Suppressor macrophage treated with lipopolysaccharide for 4 hours (primary cell): ENCODE data around the gene KCNJ11.

Source experiments
- DNase-seq: peaks from one replicate; pipeline ENCODE4 v3.0.0-alpha.2; 2020

KCNJ11 gene

GRCh38 chr11:17408026-17408425, 19.6 kb upstream of the KCNJ11 start:
- no peak for DNase-seq

- no peak for DNase-seq
Measured at GRCh38 chr11:17407575-17407974, 19.1 kb upstream of the KCNJ11 start.

GRCh38 chr11:17406818-17407149, 18.3 kb upstream of the KCNJ11 start:
- DNase-seq, result no peak

GRCh38 chr11:17406082-17406817, 17.8 kb upstream of the KCNJ11 start:
- DNase-seq, result no peak

GRCh38 chr11:17405232-17406005, 17.0 kb upstream of the KCNJ11 start:
- peak; percentile 5 for DNase-seq

- no peak for DNase-seq
Measured at GRCh38 chr11:17403980-17404759, 15.7 kb upstream of the KCNJ11 start.

- DNase-seq, result no peak
Measured at GRCh38 chr11:17402486-17402885, 14.0 kb upstream of the KCNJ11 start.

GRCh38 chr11:17401841-17402240, 13.4 kb upstream of the KCNJ11 start:
- DNase-seq, result no peak

- DNase-seq, result no peak
Measured at GRCh38 chr11:17401316-17401715, 12.9 kb upstream of the KCNJ11 start.

GRCh38 chr11:17400048-17400775, 11.8 kb upstream of the KCNJ11 start:
- DNase-seq, result no peak

GRCh38 chr11:17399236-17399635, 10.8 kb upstream of the KCNJ11 start:
- no peak for DNase-seq

GRCh38 chr11:17397311-17398002, 9.0 kb upstream of the KCNJ11 start:
- DNase-seq, result no peak

- no peak for DNase-seq
Measured at GRCh38 chr11:17396598-17397310, 8.3 kb upstream of the KCNJ11 start.

GRCh38 chr11:17395978-17396377, 7.5 kb upstream of the KCNJ11 start:
- DNase-seq, result no peak

GRCh38 chr11:17395554-17395961, 7.1 kb upstream of the KCNJ11 start:
- no peak for DNase-seq

- no peak for DNase-seq
Measured at GRCh38 chr11:17394743-17395390, 6.4 kb upstream of the KCNJ11 start.

GRCh38 chr11:17393472-17393871, 5.0 kb upstream of the KCNJ11 start:
- no peak for DNase-seq

GRCh38 chr11:17392872-17393271, 4.4 kb upstream of the KCNJ11 start:
- DNase-seq, result no peak

GRCh38 chr11:17391493-17392355, 3.3 kb upstream of the KCNJ11 start:
- no peak for DNase-seq
